Body of pancreas (tissue), 4 donors: ENCODE results near the gene RHOJ.

Experiments
- CTCF ChIP-seq, 7 experiments: fragments of 450-650 bp in 4 of 7; fragments of 200-600 bp in 3 of 7; sonication (generic) in 3 of 7; IDR thresholded peaks; one replicate each; pipeline ENCODE4 v1.5.1; 2016 to 2019; ENCODE audit warnings: antibody characterized with exemption in 7 of 7
- POLR2A ChIP-seq, 3 donors: fragments of 450-650 bp; IDR thresholded peaks; one replicate each; pipeline ENCODE4 v1.6.1; 2016; ENCODE audit warnings: antibody characterized with exemption in 3 of 3, mild to moderate bottlenecking in 2 of 3

- TF ChIP-seq POLR2A (IDR thresholded peaks at IDR 0.05) (no peak), CTCF (IDR thresholded peaks at IDR 0.05) (no peak)
Measured at GRCh38 chr14:63228217-63228616, 24.0 kb downstream of the RHOJ start.
